Chondrocyte (in vitro differentiated cells): Measurements from ENCODE around the gene PTBP2. TPM values are rescaled to one million over a fixed set of nuclear protein-coding genes. Genes with fewer than 3 reads are reported as not detected.

Source experiments
- DNase-seq: peaks from one replicate; pipeline ENCODE4 v3.0.0; 2021; ENCODE audit warnings: mixed read lengths, low spot score
- H3K27ac Mint-ChIP-seq: one replicate; pipeline ENCODE4 v1.8.0; 2021; ENCODE audit warnings: mild to moderate bottlenecking, moderate library complexity, mixed read lengths; ENCODE audit not compliant: unreplicated experiment
- H3K27me3 Mint-ChIP-seq: 2 replicates; pipeline ENCODE4 v1.8.0; 2021; ENCODE audit warnings: low read depth, mixed read lengths
- H3K36me3 Mint-ChIP-seq: 2 replicates; pipeline ENCODE4 v1.8.0; 2021; ENCODE audit warnings: low read depth, mixed read lengths
- H3K4me1 Mint-ChIP-seq: 2 replicates; pipeline ENCODE4 v1.8.0; 2021; ENCODE audit warnings: low read depth, mild to moderate bottlenecking, mixed read lengths
- H3K4me3 Mint-ChIP-seq: one replicate; pipeline ENCODE4 v1.8.0; 2021; ENCODE audit warnings: mild to moderate bottlenecking, moderate library complexity, mixed read lengths; ENCODE audit not compliant: unreplicated experiment
- H3K9me3 Mint-ChIP-seq: 2 replicates; pipeline ENCODE4 v1.8.0; 2021; ENCODE audit warnings: low read depth, mixed read lengths
- CTCF ChIP-seq: fragments of 200-600 bp; sonication (generic); IDR thresholded peaks from 2 replicates; pipeline ENCODE4 v1.5.0; 2021; ENCODE audit warnings: antibody characterized with exemption, mild to moderate bottlenecking, moderate library complexity
- total RNA-seq: library from RNA; stranded (reverse); gene quantifications from 3 replicates; pipeline ENCODE4 v1.2.1, GENCODE V29; 2021

The PTBP2 gene
- total RNA-seq, 1 donor from 2014 or later: 13.2 TPM

DNA sequence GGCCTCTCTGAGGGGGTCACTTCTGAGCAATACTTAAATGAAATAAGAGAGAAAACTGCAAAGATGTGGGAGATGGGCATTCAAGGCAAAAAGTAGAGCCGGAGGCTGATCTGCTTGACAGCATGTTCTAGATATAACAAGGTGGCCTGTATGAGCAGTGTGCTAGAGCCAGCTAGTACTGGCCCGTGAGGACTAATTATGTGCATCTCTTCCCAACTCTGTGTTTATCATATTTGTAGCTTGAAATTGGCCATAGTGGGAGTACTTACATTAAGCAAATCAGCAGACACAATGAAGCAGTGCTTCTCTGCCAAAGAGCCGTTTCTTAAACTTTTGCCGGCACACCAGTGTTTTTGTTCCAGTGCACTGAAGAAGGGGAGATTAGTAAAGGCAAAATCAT, 13.1 kb upstream of the PTBP2 start:
- no peaks in the 10 kb centered on the region for H3K36me3 Mint-ChIP-seq
- H3K4me3 Mint-ChIP-seq: no peak overlapping the region
- DNase-seq: no peak
- H3K27me3 Mint-ChIP-seq: no peaks in the 10 kb centered on the region
- H3K27ac Mint-ChIP-seq: no peak overlapping the region
- TF ChIP-seq CTCF: no peak
- no peaks in the 10 kb centered on the region for H3K4me1 Mint-ChIP-seq
- H3K9me3 Mint-ChIP-seq: no peaks in the 10 kb centered on the region

DNA sequence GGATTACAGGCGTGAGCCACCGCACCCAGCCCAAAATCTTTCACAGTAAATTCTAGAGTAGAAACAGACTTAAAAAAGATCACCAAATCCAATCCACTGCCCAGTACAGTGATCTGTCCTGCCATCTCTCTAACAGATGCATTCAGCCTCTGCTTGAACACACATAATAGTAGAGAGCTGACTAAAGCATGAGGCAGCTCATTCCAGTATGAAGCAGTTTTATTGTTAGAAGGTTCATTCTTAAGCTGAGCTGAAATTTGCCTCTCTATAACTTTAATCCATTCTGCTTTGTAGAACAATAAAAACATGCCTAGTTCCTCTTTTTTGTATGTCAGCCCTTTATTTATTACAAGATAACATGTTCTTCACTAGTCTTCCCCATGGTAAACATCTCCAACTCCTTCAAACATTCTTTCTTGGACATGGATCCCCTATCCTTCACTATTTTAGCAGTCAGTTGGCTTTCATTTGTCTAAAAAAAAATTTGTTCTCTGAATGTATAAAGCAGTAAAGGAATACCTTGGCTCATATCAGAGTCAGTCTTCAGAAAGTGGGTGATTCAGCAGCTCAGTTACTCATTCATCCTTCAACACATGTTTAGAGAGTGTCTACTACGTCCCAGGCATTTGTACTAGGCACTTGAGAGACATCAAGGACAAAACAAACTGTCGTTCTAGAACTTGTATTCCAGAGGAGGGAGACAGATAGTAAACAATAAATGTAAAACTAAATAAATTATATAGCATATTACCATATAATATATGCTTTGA, 10.7 kb upstream of the PTBP2 start:
- DNase-seq: no peak
- peaks cover 3% of the 10 kb centered on the region for H3K27me3 Mint-ChIP-seq
- H3K4me3 Mint-ChIP-seq: no peak overlapping the region
- no peaks in the 10 kb centered on the region for H3K36me3 Mint-ChIP-seq
- no peaks in the 10 kb centered on the region for H3K4me1 Mint-ChIP-seq
- H3K27ac Mint-ChIP-seq: no peak overlapping the region
- no peak for TF ChIP-seq CTCF
- peaks cover 3% of the 10 kb centered on the region for H3K9me3 Mint-ChIP-seq

GRCh38 chr1:96713649-96714048, 7.9 kb upstream of the PTBP2 start:
- peaks cover 3% of the 10 kb centered on the region for H3K27me3 Mint-ChIP-seq
- no peak overlapping the region for H3K4me3 Mint-ChIP-seq
- no peaks in the 10 kb centered on the region for H3K4me1 Mint-ChIP-seq
- DNase-seq: no peak
- H3K9me3 Mint-ChIP-seq: peaks cover 3% of the 10 kb centered on the region
- TF ChIP-seq CTCF: no peak
- H3K36me3 Mint-ChIP-seq: no peaks in the 10 kb centered on the region
- no peak overlapping the region for H3K27ac Mint-ChIP-seq

GRCh38 chr1:96714881-96715280, 6.7 kb upstream of the PTBP2 start:
- no peak for DNase-seq
- H3K4me1 Mint-ChIP-seq: no peaks in the 10 kb centered on the region
- no peak overlapping the region for H3K27ac Mint-ChIP-seq
- H3K9me3 Mint-ChIP-seq: peaks cover 3% of the 10 kb centered on the region
- H3K36me3 Mint-ChIP-seq: no peaks in the 10 kb centered on the region
- no peak for TF ChIP-seq CTCF
- H3K4me3 Mint-ChIP-seq: no peak overlapping the region
- H3K27me3 Mint-ChIP-seq: peaks cover 3% of the 10 kb centered on the region

- no peaks in the 10 kb centered on the region for H3K4me1 Mint-ChIP-seq
- no peaks in the 10 kb centered on the region for H3K36me3 Mint-ChIP-seq
- DNase-seq: no peak
- H3K27me3 Mint-ChIP-seq: peaks cover 3% of the 10 kb centered on the region
- no peak for TF ChIP-seq CTCF
- H3K27ac Mint-ChIP-seq: no peak overlapping the region
- no peak overlapping the region for H3K4me3 Mint-ChIP-seq
- peaks cover 3% of the 10 kb centered on the region for H3K9me3 Mint-ChIP-seq
Observed at GRCh38 chr1:96715482-96715881, 6.1 kb upstream of the PTBP2 start.
